B cell (primary cell): ENCODE data around the gene RAB26.
"Not testable (repeated sequence)": the region's sequence is repeated elsewhere in the genome, so short reads cannot be mapped to it uniquely, and the experiment has no call there.

Experiments used
- CTCF ChIP-seq: fragments of 200-600 bp; IDR thresholded peaks from one replicate; pipeline ENCODE4 v1.8.0; 2022; ENCODE audit warnings: antibody characterized with exemption, mild to moderate bottlenecking
- EZH2 ChIP-seq: IDR thresholded peaks from 2 replicates; pipeline ENCODE4 v1.6.1; 2012; ENCODE audit warnings: borderline replicate concordance, low read depth, mild to moderate bottlenecking, moderate library complexity, low read length; ENCODE audit not compliant: insufficient read depth, poor library complexity, severe bottlenecking

- not testable (repeated sequence) for TF ChIP-seq CTCF, EZH2
These were observed 42.7 kb upstream of the RAB26 start for GRCh38 chr16:2105769-2106168.
